ENCODE results near the gene ENTPD7. TPM values are rescaled to one million over a fixed set of nuclear protein-coding genes. Genes with fewer than 3 reads are reported as not detected.

ENTPD7 gene
- total and polyA plus RNA-seq, 9 of the 15 experiments (the other 6 are each of a cell fraction or from before 2014, with no cell fraction given): 1.4 to 13.9 (median 8.5) TPM

GRCh38 chr10:99661377-99661763 lies 2.1 kb downstream of the ENTPD7 start:
- Histone ChIP-seq H3K4me3 (no peak overlapping the region), H3K9ac (ENCODE audit: insufficient read depth in 1 of 2, low read depth in 2 of 2, low read length in 2 of 2) (no peak overlapping the region), H3K27ac (ENCODE audit: extremely low read depth, low read depth, low read length) (no peak overlapping the region), H4K20me1 (replicated peaks; ENCODE audit: control insufficient read depth, insufficient read depth, low read length) (no peaks in the 10 kb centered on the region), H3K9me1 (ENCODE audit: control insufficient read depth, insufficient read depth, low read length) (no peaks in the 10 kb centered on the region), H3K27me3 (ENCODE audit: control insufficient read depth in 2 of 2, insufficient read depth in 2 of 2, low read length in 2 of 2) (no peaks in the 10 kb centered on the region), H3K9me3 (replicated peaks; ENCODE audit: control insufficient read depth, insufficient read depth, low read depth, low read length) (no peaks in the 10 kb centered on the region), H3K4me2 (ENCODE audit: insufficient read depth, low read length) (no peak overlapping the region), H3K4me1 (replicated peaks in 1 of 2; ENCODE audit: control insufficient read depth in 2 of 2, insufficient read depth in 2 of 2, low read length in 2 of 2) (peaks cover 6 to 10% of the 10 kb centered on the region in 2 experiments; a peak in 3 of 5 replicates), H3K36me3 (ENCODE audit: control insufficient read depth, insufficient read depth, low read length) (0 out of 3 replicates have a peak, but pooled peaks cover 3% of the 10 kb centered on the region), H3K79me2 (ENCODE audit: control insufficient read depth, insufficient read depth, low read length) (peaks cover 9% of the 10 kb centered on the region), H2AFZ (ENCODE audit: low read depth, low read length) (no peak overlapping the region)
- POLR2A ChIA-PET: no interaction called here
- DNase-seq (ENCODE audit: extremely low read depth in 1 of 4, low spot score in 3 of 4) (no peak), FAIRE-seq (no peak), ATAC-seq (no peak)
- no TSS peak for BruUV-seq (replicated peaks)
- CTCF ChIA-PET (ENCODE audit: low intra/inter-chr PET ratio): no interaction called here
- intact Hi-C loops (cut with micrococcal nuclease) (no loop called here), in situ Hi-C loops (cut with MboI) (no loop called here)
- WGBS (ENCODE audit: insufficient coverage, low coverage, missing lambda C conversion rate): 28% methylated on average over 6 of the region's 6 CpGs
- no peak for TF ChIP-seq ZBTB12 (CRISPR knock-in tag; IDR thresholded peaks at IDR 0.05)

- no TSS peak for BruUV-seq (replicated peaks)
- Histone ChIP-seq H3K36me3 (ENCODE audit: control insufficient read depth, insufficient read depth, low read length) (0 out of 3 replicates have a peak, but pooled peaks cover 6% of the 10 kb centered on the region), H2AFZ (ENCODE audit: low read depth, low read length) (no peak overlapping the region), H3K4me1 (replicated peaks in 1 of 2; ENCODE audit: control insufficient read depth in 2 of 2, insufficient read depth in 2 of 2, low read length in 2 of 2) (peaks cover 0 to 16% of the 10 kb centered on the region in 2 experiments; a peak in 3 of 5 replicates), H3K27me3 (ENCODE audit: control insufficient read depth in 2 of 2, insufficient read depth in 2 of 2, low read length in 2 of 2) (no peaks in the 10 kb centered on the region), H3K79me2 (ENCODE audit: control insufficient read depth, insufficient read depth, low read length) (no peaks in the 10 kb centered on the region), H3K9me3 (replicated peaks; ENCODE audit: control insufficient read depth, insufficient read depth, low read depth, low read length) (no peaks in the 10 kb centered on the region), H3K27ac (ENCODE audit: extremely low read depth, low read depth, low read length) (no peak overlapping the region), H3K4me3 (no peak overlapping the region), H4K20me1 (replicated peaks; ENCODE audit: control insufficient read depth, insufficient read depth, low read length) (no peaks in the 10 kb centered on the region), H3K9me1 (ENCODE audit: control insufficient read depth, insufficient read depth, low read length) (no peaks in the 10 kb centered on the region), H3K4me2 (ENCODE audit: insufficient read depth, low read length) (no peak overlapping the region), H3K9ac (ENCODE audit: insufficient read depth in 1 of 2, low read depth in 2 of 2, low read length in 2 of 2) (no peak overlapping the region)
- ATAC-seq (no peak), FAIRE-seq (no peak), DNase-seq (ENCODE audit: extremely low read depth in 1 of 4, low spot score in 3 of 4) (no peak)
- intact Hi-C loops (cut with micrococcal nuclease): no loop called here
- in situ Hi-C loops (cut with MboI): no loop called here
- ChIA-PET CTCF (ENCODE audit: low intra/inter-chr PET ratio) (no interaction called here), POLR2A (no interaction called here)
- 100% methylated on average over 2 of the region's 2 CpGs for whole genome bisulfite sequencing (ENCODE audit: insufficient coverage, low coverage, missing lambda C conversion rate)
- TF ChIP-seq ZNF24 (IDR thresholded peaks at IDR 0.05) (peak; percentile 90), PHF8 (IDR thresholded peaks at IDR 0.05; ENCODE audit: borderline replicate concordance, low read length) (no peak), YBX1 (IDR thresholded peaks at IDR 0.05) (no peak), MBD2 (IDR thresholded peaks at IDR 0.05; ENCODE audit: borderline replicate concordance, low read depth) (no peak), MIER1 (IDR thresholded peaks at IDR 0.05; ENCODE audit: low read depth) (no peak)
Measured at GRCh38 chr10:99665304-99665703, 6.0 kb downstream of the ENTPD7 start.
